H4 (cell line): ENCODE measurements around the gene LRRC10. TPM values are rescaled to one million over a fixed set of nuclear protein-coding genes. Genes with fewer than 3 reads are reported as not detected.

Experiments
- DNase-seq: peaks from one replicate; pipeline ENCODE4 v3.0.0-alpha.2; 2015; ENCODE audit warnings: low spot score
- total RNA-seq: library from RNA; depleted of rRNA; stranded (reverse); fragments of >200 nt; shearing (Covaris generic); gene quantifications from 2 replicates; pipeline ENCODE4 v1.2.3, GENCODE V29; 2014; rRNA removed

Gene LRRC10
- total RNA-seq, 1 experiment from 2014 or later = not detected

- DNase-seq = no peak
Observed at GRCh38 chr12:69569236-69569635, 41.5 kb downstream of the LRRC10 start.

DNA sequence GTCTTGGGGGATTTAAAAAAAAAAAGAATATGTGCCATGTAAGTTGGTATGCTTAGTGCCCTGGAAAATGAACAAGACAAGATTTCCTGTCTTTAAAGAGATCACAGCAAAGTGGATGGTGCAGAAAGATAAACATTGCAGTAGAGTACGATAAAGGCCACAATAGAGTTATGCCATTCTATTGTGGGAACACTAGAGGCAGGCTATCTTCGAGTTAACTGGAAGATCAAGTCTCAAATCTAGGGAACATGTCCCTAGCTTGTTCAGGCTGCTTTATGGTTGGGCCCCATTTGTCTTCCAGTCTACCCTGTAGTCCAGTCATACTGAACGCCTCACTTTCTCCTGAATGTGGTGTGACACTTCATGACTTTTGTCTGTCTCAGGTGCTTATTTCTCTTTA, 44.1 kb downstream of the LRRC10 start:
- DNase-seq = no peak

DNA sequence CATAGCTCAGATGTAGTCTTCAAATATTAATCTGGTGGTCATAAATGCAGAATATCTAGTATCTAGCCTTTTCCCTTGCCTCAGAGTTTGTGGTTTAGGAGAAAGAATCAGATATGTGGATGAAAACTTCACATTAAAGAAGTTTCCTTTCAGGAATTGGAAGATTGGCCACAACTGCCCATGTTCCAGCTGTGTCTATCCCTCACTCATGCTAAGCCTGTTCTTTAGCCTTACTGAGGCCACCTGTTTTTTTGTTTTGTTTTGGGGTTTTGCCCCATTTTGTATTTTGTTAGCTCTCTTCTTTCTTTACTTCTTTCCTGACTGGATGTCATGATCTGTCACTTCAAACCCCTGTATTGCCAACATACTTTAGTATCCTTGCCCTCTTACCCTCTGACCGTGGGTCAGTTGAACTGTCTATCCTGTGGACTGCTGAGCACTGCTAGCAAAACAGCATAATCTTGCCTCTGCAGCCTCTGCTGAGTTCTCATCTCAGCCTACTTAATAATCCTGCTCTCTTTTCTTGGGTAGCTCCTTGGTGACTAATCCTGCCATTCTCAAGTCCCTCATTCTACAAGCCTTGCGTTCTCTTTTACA, 47.4 kb downstream of the LRRC10 start:
- DNase-seq = no peak

Other genes with a start within 250 kb of the LRRC10 start
- gene FRS2, start 140.5 kb downstream of the LRRC10 start, total RNA-seq = 17.8 and 34.4 TPM in 2 replicates
- 440 and 479 TPM in 2 replicates for gene CCT2, start 25.4 kb downstream of the LRRC10 start, total RNA-seq
- gene BEST3, start 88.4 kb upstream of the LRRC10 start, total RNA-seq = not detected in 2 replicates
- gene RAB3IP, start 128.0 kb upstream of the LRRC10 start, total RNA-seq = 9.0 and 9.1 TPM in 2 replicates
- not detected in 2 replicates for gene MYRFL, start 214.3 kb upstream of the LRRC10 start, total RNA-seq